HG03575 (cell line): ENCODE measurements around the gene WWOX.

Experiments
- ATAC-seq: cut with Tn5 transposase; IDR thresholded peaks from one replicate; pipeline ENCODE4 v1.9.1; 2021; ENCODE audit not compliant: unreplicated experiment, insufficient number of reproducible peaks, low FRiP score; ENCODE audit errors: extremely low read depth

WWOX gene

DNA sequence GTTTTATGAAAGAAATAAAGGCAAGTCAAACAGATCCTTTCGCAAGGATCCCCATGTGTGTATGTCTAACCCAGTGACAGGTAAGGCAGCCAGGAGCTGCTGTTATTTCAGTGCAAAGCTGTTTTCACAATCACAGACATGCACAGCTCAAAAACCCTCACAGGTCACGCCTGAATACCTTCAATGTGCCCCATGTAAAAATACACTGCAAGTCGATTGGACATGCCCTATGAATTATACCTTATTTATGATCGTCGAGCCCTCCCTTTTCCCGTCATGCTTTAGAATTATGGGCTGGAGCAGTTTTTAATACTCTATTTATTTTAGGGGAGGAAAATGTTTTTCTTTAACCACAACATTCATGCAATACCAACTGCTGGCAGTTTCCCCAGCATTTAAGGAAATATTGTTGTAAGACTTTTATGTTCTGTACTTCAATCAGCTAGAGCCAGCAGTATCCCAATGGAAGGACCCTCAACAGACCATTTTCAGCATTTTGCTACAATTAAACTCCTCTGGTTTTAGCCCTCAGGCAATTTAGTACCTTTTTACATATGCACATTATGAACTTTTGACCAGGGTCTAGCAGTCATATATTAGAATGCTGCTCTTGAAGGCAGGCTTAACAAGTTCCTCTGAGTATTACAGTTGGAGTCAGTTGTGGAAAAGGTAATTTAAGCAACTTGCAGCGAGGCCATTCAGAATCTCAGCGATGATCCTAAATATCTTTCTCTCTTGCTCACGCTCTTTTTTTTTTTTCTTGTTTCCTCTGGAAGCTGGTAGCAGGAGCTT lies 362.2 kb downstream of the WWOX start:
- ATAC-seq: no peak

DNA sequence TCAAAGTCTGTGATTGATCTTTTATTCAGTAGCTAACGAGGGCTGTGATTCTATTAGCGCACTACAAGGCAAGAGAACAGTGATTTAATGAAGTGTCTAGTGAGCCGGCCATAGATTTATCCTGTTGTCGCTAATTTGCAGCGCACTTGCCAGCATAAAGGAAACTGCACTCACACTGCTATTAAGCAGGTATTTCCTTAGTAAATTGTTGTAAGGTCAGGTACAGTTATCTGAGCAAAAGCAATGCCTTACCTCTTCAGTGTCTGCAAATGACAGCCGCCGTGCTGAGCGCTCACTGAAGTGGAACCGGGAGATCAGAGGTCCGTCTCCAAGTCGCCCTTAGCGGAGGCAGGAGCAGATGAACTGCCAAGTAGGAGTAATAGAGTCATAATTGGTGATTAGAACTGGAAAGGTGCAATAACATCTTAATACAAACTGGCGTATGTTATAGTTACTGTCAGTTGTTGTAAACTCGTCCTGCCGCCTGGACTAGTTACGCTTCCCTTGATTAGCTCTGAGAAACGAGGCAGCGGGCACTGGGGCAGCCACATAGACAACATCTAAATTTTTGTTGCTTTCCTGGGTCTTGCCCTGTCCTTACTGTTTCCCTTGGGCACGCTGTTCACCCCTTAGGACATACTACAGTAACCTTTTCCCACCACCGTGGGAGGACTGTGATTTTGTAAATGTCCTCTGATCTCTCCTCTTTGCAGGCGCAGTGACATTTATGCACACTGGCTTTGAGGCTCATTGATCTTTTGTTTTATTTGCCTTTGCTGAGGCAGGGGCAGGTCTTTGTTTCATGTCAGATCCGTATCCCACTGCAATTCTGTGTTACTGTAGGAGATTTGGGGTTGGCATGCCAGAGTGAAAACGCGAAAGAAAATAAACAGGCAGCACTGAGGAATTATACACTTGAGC lies 363.1 kb downstream of the WWOX start:
- no peak for ATAC-seq

DNA sequence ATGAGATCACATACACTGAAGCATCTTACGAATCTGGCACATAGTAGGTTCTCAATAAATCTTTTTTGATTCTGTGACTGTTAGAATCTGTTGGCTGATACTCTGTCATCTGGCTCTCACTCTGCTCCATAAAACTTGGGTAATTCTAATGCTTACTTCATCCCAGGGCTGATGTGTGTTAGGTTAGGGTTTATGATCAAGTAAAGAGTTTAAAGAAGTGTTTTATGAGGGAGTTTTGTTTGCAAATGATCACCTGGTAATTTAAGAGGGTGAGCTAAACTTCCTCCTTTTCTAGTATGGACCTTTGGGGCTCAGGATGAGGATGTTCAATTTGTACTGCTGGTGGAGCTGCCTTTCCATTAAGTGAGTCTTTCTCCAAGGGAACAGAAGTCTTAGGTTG lies 364.1 kb downstream of the WWOX start:
- ATAC-seq: no peak

DNA sequence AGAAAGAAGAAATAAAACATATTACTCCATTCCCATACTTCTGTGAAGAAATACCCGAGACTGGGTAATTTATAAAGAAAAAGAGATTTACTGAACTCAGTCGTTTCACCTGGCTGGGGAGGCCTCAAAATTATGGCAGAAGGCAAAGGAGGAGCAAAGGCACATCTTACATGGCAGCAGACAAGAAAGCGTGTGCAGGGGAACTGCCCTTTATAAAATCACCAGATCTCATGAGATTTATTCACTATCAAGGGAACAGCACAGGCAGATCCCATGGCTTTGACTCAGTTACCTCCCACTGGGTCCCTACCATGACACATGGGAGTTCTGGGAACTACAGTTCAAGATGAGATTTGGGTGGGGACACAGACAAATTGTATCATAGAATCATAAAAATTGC lies 365.4 kb downstream of the WWOX start:
- ATAC-seq: no peak

DNA sequence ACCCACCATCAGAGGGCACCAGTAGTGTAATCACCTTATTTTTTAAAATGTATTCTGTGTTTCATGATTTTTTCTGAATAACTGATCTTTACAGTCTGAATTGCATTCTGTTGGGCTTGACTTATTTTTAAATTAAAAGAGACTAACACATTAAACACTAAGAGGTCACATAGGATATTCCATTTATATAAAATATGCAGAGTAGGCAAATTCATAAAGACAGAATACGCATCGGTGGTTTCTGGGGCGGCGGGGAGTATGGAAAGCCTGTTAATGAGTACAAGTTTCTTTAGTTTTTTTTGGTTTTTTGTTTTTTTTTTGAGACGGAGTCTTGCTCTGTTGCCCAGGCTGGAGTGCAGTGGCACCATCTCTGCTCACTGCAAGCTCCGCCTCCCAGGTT lies 366.3 kb downstream of the WWOX start:
- ATAC-seq: no peak

DNA sequence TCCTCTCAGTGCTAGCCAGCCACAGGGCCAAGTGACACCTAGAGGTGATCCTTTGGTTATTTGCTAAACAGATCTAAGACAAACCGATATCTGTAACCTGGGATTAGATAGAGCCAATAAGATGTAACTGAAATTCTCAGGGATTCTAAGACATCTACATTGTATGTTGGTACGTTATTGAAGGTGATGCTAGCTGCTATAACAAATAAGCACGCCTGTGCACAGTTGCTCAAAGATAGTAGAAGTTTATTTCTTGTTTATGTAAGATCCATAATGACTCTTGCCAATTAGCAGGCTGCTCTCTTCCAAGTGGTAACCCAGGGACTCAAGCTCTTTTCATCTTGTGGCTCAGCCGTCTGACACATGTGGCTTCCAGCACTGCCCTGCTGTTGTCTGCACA lies 370.3 kb downstream of the WWOX start:
- ATAC-seq: no peak

DNA sequence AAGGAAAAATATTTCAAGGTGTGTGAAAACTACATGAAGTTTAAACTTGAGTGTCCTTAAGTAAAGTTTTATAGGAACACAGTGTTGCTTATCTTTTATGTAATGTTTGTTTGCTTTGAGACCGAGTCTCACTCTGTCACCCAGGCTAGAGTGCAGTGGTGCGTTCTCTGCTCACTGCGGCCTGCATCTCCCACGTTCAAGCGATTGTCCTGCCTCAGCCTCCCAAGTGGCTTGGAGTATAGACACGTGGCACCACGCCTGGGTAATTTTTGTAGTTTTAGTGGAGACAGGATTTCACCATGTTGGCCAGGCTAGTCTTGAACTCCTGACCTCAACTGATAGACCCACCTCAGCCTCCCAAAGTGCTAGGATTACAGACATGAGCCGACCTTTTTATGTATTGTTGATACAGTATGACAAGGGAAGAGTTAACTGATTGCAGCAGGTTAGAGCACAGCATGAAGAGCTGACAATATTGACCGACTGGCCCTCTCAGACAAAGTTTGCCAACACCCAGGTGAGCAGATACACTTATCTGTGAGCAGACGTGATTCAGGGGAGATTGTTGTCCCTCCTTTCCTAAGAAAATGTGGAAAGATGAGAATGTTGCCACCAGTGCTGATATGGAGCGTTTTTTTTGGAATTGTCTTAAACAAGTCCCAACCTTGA lies 373.7 kb downstream of the WWOX start:
- ATAC-seq: no peak

DNA sequence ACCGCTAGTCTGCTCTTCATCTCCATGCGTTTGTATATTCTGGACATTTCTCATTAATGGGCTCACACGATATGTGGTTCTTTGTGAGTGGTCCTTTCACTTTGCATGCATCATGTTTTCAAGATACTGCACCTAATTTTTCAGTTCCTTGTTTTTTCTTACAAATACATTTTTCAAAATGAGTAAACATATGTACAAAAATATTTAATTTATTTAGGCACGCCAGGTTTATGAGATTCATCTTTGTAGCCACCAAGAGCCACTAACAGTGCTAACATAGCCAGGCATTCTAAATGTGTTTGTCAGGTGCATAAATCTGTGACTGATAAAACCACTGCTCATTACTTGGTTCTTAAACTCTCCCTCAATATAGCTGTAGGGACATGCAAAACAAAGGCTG lies 375.3 kb downstream of the WWOX start:
- ATAC-seq: peak; percentile 69

DNA sequence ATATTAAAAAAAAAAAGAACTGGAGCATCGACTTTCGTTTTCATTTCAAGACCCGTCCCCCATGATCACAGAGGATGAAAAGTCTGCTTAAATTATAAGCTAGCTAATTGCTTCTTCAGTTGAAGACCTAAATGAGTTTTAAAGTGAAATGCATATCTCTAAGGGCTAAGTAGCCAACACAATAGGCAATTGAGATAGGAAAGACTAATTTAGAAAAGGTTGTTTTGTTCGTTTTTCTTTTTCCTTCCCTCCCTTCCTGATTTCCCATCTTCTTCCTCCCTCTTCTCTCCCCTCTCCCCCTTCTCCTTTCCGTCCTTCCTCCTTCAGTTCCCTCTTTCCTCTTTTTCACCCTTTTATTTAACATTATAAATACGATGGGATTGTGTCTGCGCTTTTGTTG lies 377.2 kb downstream of the WWOX start:
- ATAC-seq: no peak

DNA sequence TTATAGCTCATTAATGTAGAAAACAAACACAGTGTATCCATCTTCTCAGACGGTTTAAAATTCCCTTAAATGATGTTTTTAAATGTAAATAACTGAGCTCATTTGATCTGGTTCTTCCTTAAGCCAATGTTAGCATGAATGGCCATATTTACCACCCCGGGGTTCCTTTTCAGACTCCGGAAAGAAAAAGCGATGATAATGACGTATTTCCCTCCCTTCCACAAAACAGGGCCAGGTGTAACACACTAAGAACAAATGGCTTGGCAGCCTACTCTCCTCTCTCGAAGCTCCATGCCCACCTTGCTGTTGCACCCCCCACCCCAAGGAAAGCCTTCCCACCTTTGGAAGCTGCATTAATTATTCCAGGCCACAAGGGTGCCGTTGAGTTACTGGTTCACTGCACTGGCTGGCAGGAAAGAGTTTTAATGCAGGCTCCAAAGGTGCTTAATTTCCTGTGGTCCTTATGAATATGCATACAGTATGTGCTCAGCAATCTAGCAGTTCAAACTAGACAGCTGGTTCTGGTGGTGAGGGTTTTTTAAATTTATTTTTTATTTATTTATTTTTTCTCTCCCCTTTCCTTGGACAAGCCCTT lies 378.9 kb downstream of the WWOX start:
- ATAC-seq: no peak

DNA sequence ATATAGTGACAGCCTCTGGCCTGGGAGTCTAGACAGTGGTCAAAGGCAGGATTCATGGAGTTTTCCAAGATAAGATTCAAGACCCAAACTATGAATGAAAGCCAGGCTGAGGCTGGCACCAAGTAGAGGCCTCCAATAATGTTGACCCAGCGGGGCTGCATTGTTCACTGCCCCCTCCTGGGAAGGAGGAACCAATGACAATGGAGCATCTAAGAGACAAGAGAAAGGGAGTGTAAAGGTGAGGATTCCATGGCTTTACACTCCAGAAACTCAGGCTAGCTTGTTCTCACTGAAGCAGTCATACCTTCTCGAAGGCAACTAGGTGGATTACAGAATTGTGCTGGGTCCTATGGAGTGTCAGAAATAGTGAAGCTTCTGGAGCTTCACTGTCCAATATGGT lies 380.3 kb downstream of the WWOX start:
- ATAC-seq: no peak

DNA sequence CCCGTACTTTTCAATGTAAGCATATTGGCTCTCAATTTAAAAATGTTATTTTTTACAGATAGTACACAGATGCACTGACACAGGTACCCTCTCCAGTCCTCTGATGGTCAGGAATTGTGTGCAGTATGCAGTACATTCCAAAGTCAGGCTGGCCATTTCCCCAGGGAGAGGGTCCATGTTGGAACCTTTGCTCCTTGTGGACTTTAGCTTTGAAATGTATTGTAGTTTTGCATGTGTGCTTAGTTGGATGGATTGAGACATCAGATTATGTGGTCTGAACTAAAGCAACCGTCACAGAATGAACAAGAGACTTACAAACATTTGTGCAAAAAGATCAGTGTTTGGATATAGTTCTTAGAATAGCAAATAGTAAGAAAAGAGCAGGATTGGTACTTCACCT lies 381.1 kb downstream of the WWOX start:
- ATAC-seq: no peak

DNA sequence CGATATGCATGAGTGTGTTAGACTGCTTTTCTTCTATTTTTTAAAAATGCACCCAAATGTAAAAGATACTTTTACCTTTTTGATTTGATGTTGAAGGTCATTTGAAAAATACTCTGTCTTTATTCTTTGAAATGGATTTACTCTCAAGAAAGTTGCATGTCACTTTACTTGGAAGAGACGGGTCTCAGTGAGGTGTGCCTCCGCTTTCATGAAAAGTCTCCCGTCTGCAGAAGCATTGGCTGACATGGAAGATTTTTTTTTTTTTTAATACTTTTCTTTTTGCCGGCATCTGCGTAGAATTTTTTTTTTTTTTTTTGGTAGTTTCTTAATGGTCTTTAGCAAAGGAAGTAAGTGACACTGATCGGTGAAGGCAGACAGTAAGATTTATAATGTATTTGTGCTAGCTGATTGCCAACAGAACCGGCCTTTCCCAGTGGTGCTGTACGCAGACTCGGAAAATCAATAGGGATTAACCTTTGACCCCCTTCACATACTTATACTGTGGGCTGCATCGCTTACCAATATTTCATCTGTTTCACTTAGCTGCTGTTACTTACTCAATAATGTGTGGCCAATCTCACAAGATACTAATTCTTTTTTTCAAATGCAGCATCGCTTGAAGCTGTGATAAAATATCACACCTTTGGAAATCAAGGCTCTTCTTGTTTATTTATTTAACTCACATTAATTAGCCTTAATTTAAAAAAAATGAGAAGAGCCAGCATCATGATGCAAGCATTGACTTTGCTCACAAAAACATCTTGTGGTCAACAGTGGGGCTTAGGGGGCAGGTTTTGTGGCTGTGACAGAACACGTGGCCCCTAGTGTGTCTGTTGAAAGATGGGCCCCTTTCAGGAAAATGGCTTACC lies 383.9 kb downstream of the WWOX start:
- ATAC-seq: no peak

DNA sequence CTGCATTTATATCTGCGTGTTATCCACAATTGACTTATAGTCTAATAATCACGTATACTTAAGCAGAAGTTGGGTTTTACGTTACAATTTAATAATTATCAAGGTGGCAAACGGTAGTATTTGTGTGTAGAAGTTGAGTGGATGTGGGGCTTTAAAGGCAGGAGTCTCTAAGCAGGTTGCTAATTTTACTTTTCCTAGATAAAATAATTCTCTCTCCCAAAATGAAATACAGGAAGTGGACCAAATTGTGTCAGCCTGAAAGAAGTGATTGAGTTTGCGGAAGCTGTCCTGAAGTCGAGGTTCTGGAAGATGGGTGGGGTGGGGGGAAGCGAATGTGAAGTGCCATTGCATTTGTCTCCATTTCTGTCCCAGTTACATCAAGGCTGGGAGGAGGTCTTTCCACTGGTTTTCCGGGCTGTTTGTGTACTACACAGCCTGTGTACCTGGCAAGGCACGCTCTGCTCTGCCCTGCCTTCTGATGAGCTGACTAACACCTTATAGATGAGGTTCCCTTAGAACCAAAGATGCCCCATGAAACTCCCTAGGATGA lies 385.1 kb downstream of the WWOX start:
- no peak for ATAC-seq

DNA sequence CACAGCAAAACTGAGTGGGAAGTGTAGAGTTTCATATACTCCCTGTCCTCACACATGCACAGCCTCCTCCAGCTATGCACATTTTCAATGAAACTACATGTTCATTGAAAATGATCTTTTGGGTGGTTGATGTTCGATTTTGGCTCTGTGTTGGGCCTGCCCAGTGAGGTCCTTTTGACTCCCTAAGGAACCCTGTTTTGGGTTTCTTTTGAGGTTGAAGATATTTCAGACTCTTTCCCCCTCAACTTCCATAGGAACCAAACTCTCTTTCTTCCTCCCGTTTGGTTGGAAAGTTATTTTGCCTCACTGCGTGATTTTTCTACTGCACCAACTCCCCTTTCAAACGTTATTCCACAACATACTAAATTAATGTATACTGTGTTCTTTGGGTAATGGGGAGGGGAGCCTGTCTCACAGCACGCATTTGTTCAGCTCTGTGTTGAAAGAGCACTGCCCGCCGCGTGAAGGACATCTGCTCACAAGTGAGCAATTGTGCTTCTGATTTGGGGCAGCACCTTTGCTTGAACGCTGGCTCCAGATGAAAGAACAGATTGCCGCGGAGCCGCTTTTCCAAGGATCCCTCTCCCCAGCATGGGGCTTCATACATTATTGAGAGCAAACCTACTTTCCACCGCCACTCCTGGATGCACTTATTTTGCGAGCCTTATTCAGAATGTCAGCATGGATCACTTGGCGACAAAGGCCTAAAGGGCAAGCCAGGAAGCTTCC lies 385.9 kb downstream of the WWOX start:
- no peak for ATAC-seq

DNA sequence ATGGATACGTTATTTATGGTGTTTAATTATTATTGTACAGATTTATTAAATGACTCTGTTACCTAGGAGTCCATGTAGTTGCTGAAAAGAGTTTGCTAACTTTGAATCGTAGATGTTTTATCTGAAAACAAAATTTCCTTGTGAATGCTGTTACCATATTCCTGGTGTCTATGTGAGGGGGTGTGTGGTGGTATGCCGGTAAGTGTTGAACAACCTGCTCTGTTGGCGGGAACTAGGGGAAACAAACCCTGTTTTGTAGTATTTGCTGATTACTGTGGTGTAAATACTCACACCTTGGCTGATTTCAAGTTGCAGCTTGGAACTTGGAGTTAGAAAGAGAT lies 386.4 kb downstream of the WWOX start:
- no peak for ATAC-seq

DNA sequence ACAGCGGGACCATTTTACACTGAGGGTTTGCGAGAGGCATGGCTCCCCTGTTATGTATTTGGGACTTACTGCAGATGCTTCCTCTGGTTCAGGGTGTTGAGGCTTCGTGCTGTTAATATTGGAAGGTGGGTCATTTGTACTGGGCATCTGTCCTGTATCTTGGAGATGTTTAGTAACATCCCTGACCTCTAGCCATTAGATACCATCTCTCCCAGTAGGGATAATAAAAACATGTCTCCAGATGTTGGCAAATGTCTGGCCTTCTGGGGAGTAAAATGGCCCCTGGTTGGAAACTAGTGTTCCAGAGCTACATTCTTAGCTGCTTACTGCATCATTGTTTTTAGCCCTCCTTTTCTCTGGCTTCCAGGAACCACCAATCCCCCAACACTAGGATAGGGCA lies 388.0 kb downstream of the WWOX start:
- no peak for ATAC-seq

DNA sequence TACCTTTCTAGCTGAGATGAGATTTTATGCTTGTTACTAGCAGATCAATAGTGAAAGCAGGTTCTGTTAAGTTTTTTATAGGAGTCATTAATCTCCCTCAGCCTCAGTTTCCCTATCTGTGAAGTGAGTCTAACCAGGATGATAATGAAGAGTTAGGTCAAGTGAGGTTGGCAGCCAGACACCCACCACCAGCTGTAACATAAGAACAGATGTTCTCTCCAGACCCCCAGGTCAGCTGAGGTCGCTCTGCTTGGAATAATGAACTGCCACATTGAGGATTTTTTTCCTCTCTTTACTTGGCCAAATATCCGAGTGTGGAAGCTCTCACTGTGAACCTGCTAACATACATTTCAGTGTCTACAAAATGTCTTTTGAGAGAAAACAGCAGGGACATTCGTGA lies 389.6 kb downstream of the WWOX start:
- ATAC-seq: no peak
